BE2C (cell line): Measurements from ENCODE around the gene VHLL.

Experiments
- DNase-seq: peaks from one replicate; pipeline ENCODE4 v3.0.0-alpha.2; 2020
- H3K27me3 ChIP-seq: fragments of 250-450 bp; sonication (Bioruptor Pico); 2 replicates; pipeline ENCODE4 v1.5.1; 2020; ENCODE audit warnings: mild to moderate bottlenecking
- H3K36me3 ChIP-seq: fragments of 250-450 bp; sonication (Bioruptor Pico); 2 replicates; pipeline ENCODE4 v1.5.1; 2020; ENCODE audit warnings: mild to moderate bottlenecking
- H3K4me1 ChIP-seq: fragments of 250-450 bp; sonication (Bioruptor Pico); 2 replicates; pipeline ENCODE4 v1.5.1; 2020
- H3K4me3 ChIP-seq: 2 replicates; pipeline ENCODE4 v1.5.1; 2011; ENCODE audit warnings: low read depth, low read length
- H3K9me3 ChIP-seq: fragments of 250-450 bp; sonication (Bioruptor Pico); 2 replicates; pipeline ENCODE4 v1.5.1; 2020
- CTCF ChIP-seq: IDR thresholded peaks from 2 replicates; pipeline ENCODE4 v1.5.1; 2012; ENCODE audit warnings: mild to moderate bottlenecking, low read depth, low read length

Gene VHLL

GRCh38 chr1:156258859-156259258 is 40.2 kb downstream of the VHLL start:
- Histone ChIP-seq H3K4me3 (no peak overlapping the region), H3K9me3 (no peaks in the 10 kb centered on the region), H3K27me3 (no peaks in the 10 kb centered on the region), H3K4me1 (peaks cover 28% of the 10 kb centered on the region), H3K36me3 (peaks cover 89% of the 10 kb centered on the region)
- no peak for DNase-seq
- no peak for TF ChIP-seq CTCF

GRCh38 chr1:156257711-156258110 is 41.4 kb downstream of the VHLL start:
- H3K4me1 ChIP-seq, result peaks cover 39% of the 10 kb centered on the region
- H3K4me3 ChIP-seq, result no peak overlapping the region
- TF ChIP-seq CTCF, result no peak
- peak; percentile 21 for DNase-seq
- H3K9me3 ChIP-seq, result no peaks in the 10 kb centered on the region
- no peaks in the 10 kb centered on the region for H3K27me3 ChIP-seq
- H3K36me3 ChIP-seq, result peaks cover 89% of the 10 kb centered on the region

- Histone ChIP-seq H3K36me3 (peaks cover 87% of the 10 kb centered on the region), H3K4me3 (no peak overlapping the region), H3K27me3 (no peaks in the 10 kb centered on the region), H3K4me1 (peaks cover 69% of the 10 kb centered on the region), H3K9me3 (no peaks in the 10 kb centered on the region)
- DNase-seq, result no peak
- no peak for TF ChIP-seq CTCF
Measured at GRCh38 chr1:156253634-156254033, 45.5 kb downstream of the VHLL start.

GRCh38 chr1:156251527-156251926 is 47.6 kb downstream of the VHLL start:
- H3K36me3 ChIP-seq, result peaks cover 73% of the 10 kb centered on the region
- no peaks in the 10 kb centered on the region for H3K27me3 ChIP-seq
- H3K4me1 ChIP-seq, result peaks cover 69% of the 10 kb centered on the region
- DNase-seq, result peak; percentile 95
- H3K4me3 ChIP-seq, result no peak overlapping the region
- no peak for TF ChIP-seq CTCF
- no peaks in the 10 kb centered on the region for H3K9me3 ChIP-seq

GRCh38 chr1:156249593-156249992 is 49.5 kb downstream of the VHLL start:
- Histone ChIP-seq H3K27me3 (no peaks in the 10 kb centered on the region), H3K9me3 (no peaks in the 10 kb centered on the region), H3K4me3 (no peak overlapping the region), H3K36me3 (peaks cover 61% of the 10 kb centered on the region), H3K4me1 (peaks cover 72% of the 10 kb centered on the region)
- no peak for DNase-seq
- TF ChIP-seq CTCF, result no peak
